ENCODE results near the gene SENP2.
"Not testable (repeated sequence)": the region's sequence is repeated elsewhere in the genome, so short reads cannot be mapped to it uniquely, and the experiment has no call there.

SENP2 gene

DNA sequence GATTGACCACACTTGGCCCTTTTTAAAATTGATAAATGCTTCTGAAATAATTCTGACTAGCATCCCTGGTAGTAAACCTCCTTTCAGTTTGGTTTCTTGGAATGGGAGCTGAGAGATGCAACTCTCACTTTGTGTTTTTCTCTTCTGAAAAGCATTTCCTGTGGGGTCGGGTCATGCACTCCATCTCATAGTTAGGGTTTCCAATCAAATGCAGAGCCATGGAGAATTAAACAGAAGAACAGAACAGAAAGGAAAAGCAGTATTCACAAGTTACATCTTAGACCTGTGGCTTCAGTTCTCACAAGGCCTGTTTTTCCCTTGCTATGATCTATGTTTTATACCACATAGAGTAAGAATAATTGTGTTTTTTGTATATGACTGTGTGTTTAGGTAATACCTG lies 39.7 kb downstream of the SENP2 start:
- no peak for TF ChIP-seq GATA1 (IDR thresholded peaks at IDR 0.05; ENCODE audit: low read depth, low read length)
- TF ChIP-seq POLR2A (IDR thresholded peaks at IDR 0.05; ENCODE audit: low read length) = no peak

DNA sequence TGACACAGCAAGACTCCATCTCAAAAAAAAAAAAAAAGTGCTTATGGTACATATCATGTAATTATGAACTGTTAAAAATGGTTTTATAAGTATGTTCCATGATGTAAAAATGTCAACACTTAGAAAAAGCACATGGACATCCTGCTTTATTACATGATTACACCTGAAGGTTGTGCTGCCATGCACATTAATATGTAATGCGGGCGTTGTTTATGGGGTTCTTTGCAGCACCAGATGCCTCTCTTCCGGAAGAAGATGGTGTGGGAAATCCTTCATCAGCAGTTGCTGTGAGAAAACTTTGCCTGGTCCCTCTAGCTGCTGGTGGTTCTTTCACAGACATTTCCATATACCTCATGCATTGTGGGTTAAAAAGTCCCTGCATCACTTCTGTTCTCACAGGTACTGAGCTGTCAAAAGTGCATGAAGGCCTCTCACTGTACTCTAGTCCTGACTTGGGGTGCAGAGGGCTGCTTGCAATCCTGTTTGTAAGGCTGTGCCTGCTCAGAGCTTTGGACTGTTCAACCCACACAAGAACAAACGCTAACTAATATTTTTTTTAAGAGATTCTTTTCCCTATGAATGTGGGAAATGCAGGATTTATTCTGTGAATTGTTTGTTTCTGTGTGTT lies 43.6 kb downstream of the SENP2 start:
- no peak for TF ChIP-seq GATA1 (IDR thresholded peaks at IDR 0.05; ENCODE audit: low read depth, low read length)
- no peak for TF ChIP-seq POLR2A (IDR thresholded peaks at IDR 0.05; ENCODE audit: low read length)

More for the DNA sequence above, 39.7 kb downstream of the SENP2 start:
- DNase-seq = no peak

GRCh38 chr3:185630182-185630622 lies 44.1 kb downstream of the SENP2 start:
- no peak for TF ChIP-seq POLR2A (IDR thresholded peaks at IDR 0.05; ENCODE audit: low read length)
- TF ChIP-seq GATA1 (IDR thresholded peaks at IDR 0.05; ENCODE audit: low read depth, low read length) = no peak
- DNase-seq = no peak

More for the DNA sequence above, 43.6 kb downstream of the SENP2 start:
- DNase-seq = no peak

DNA sequence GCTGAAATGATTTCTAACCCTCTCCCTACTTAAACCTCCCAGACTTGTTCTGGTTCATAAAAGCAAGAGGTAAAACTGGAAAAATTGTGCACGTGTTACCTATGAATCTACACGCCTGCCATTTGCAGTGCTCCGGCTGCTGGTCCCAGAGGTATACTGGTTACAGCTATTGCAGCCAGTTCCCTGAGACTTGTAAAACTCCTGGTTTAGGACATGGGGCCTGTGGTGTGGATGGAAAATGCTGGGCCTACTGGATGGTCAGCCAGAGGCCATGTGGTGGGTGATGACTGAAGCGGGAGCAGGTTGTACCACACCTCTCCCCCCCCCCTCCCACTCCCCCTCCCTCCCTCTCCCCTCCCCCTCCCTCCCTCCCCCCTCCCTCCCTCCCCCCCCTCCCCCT lies 45.0 kb downstream of the SENP2 start:
- TF ChIP-seq GATA1 (IDR thresholded peaks at IDR 0.05; ENCODE audit: low read depth, low read length) = no peak
- TF ChIP-seq POLR2A (IDR thresholded peaks at IDR 0.05; ENCODE audit: low read length) = no peak
- no peak for DNase-seq

DNA sequence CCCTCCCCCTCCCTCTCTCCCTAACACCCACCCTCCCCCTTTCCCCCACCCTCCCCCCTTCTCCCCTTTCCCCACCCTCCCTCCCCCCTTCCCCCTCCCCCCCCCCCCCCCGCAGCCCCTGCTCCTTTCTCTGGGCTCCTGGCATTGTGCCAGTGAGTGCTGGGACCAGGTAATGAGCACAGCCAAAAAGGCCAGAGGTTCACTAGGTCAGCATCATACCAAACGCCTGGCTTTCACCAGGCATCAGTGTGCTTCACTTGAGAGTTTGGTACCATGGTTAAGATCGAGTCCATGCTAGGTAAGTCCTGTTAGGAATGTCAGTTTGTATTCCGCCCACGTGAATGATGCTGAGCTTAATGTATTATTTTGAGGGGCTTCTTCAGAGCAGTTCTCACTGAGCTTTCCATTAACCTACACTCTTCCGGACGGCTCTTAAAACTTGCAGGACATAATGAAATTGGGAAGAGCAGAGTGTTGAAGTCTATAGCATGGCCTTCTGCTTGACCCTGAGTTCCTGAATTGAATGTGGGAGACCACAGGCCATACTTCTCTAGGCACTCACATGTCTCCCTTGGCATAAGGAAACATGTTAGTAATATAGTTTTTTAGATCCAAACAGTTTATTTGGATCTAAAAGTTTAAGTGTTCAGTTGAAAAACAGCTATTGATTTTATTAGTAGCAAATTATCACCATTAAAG lies 45.6 kb downstream of the SENP2 start:
- TF ChIP-seq POLR2A (IDR thresholded peaks at IDR 0.05; ENCODE audit: low read length) (no peak), GATA1 (IDR thresholded peaks at IDR 0.05; ENCODE audit: low read depth, low read length) (no peak)
- DNase-seq = no peak

DNA sequence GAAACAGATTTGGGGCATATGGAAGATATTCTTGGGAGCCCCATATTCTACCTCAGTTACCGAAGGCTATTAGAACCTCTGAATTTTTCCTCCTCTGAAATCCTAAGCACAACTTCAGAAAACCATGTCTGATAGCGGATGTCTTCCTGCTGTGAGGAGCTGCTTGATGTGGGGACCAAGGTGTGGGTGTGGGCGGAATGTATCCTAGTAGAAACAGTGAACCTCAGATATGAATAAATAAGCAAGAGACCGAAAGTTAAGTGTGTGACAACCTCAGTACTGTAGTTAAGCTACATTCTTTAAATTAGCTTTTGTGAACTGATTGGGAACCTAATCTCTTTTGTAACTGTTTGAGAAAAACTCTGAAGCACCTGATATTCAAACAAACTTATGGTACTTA lies 46.9 kb downstream of the SENP2 start:
- TF ChIP-seq POLR2A (IDR thresholded peaks at IDR 0.05; ENCODE audit: low read length) (no peak), GATA1 (IDR thresholded peaks at IDR 0.05; ENCODE audit: low read depth, low read length) (no peak)
- DNase-seq = no peak

- no peak for DNase-seq
- TF ChIP-seq GATA1 (IDR thresholded peaks at IDR 0.05; ENCODE audit: low read depth, low read length) (no peak), POLR2A (IDR thresholded peaks at IDR 0.05; ENCODE audit: low read length) (no peak)
Observed at GRCh38 chr3:185637388-185637787, 51.3 kb downstream of the SENP2 start.

DNA sequence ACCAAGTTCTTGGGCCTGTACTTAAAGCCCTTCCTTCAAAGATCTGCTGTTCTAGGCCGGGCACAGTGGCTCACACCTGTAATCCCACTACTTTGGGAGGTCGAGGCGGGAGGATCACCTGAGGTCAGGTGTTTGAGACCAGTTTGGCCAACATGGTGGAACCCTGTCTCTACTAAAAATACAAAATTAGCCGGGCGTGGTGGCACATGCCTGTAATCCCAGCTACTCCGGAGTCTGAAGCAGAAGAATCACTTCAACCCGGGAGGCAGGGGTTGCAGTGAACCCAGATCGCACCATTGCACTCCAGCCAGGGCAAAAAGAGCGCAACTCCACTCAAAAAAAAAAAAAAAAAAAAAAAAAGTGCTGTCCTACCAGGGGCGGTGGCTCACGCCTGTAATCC lies 52.6 kb downstream of the SENP2 start:
- DNase-seq = not testable (repeated sequence)

- TF ChIP-seq GATA1 (IDR thresholded peaks at IDR 0.05; ENCODE audit: low read depth, low read length) = no peak
- no peak for TF ChIP-seq POLR2A (IDR thresholded peaks at IDR 0.05; ENCODE audit: low read length)
- DNase-seq = no peak
Observed at GRCh38 chr3:185639632-185640206, 53.6 kb downstream of the SENP2 start.

- DNase-seq = no peak
- TF ChIP-seq POLR2A (IDR thresholded peaks at IDR 0.05; ENCODE audit: low read length) (no peak), GATA1 (IDR thresholded peaks at IDR 0.05; ENCODE audit: low read depth, low read length) (no peak)
Observed at GRCh38 chr3:185640308-185640707, 54.2 kb downstream of the SENP2 start.

DNA sequence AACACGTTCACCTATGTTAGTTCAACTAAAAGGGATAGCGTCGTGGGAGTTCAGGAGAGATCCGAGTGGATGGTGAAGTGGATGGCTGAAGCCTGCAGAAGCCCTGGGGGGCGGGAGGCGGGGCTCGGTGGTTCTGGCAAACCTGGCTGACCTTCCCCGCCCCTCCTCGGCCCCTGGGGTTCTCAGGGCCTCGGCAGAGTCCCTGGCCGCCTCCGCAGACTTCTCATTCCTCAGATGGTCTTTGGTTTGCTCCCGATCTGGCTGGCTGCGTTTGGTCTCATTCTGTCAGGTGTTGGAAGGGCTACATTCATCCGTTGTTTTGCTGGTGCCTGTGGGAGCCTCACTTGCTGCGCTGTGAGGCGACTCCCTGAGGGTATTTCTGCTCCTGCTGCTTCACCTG lies 59.1 kb downstream of the SENP2 start:
- DNase-seq = not testable (repeated sequence)

- TF ChIP-seq POLR2A (IDR thresholded peaks at IDR 0.05; ENCODE audit: low read length) (no peak), GATA1 (IDR thresholded peaks at IDR 0.05; ENCODE audit: low read depth, low read length) (no peak)
- DNase-seq = no peak
Observed at GRCh38 chr3:185645596-185646381, 59.7 kb downstream of the SENP2 start.

DNA sequence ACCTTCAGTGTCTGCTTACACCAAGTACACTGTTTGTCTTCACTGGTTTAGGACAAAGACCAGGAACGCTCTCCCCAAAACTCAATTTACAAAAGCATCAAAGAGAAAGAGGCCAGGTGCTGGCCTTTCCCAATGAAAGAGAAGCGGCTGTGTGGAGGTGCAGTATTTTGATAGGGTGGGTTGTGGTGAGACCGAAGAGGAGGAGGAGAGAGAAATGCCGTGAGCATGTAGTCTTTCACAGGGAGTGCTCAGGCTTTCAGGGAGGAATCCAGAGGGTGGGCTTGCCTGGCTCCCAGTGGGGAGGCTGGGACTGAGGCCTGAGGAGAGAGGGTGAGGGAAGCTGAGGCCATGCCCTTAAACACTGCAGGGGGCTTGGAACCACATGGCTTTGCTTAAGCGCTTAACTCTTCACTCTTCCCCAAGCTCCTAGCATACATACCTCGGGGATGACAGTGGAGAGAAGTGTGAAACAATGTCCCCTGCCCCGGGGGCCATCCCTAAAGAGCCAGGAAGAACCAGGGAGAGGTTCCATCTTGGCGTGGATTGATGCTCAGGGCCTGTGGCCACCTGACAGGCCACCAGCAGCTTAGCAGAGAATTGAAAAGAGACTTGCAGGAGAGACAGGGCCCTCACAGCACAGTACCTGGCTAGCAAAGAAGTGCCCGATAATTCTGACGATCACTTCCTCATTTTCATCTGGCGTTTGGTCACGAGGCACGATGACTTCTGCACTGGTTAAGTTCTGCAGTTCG lies 60.5 kb downstream of the SENP2 start:
- no peak for TF ChIP-seq POLR2A (IDR thresholded peaks at IDR 0.05; ENCODE audit: low read length)
- no peak for TF ChIP-seq GATA1 (IDR thresholded peaks at IDR 0.05; ENCODE audit: low read depth, low read length)
- DNase-seq = no peak

Measured in erythroblast (primary cell).